Neural progenitor cell (in vitro differentiated cells): Measurements from ENCODE around the gene MS4A10. TPM values are rescaled to one million over a fixed set of nuclear protein-coding genes. Genes with fewer than 3 reads are reported as not detected.

Source experiments
- DNase-seq: peaks from one replicate; pipeline ENCODE4 v3.0.0-alpha.2; 2016; ENCODE audit warnings: low spot score
- H2AFZ ChIP-seq: fragments of 200-600 bp; sonication (generic); replicated peaks from 2 replicates; pipeline ENCODE4 v1.6.1; 2016; ENCODE audit warnings: antibody characterized with exemption
- H3F3A ChIP-seq: fragments of 200-600 bp; sonication (generic); 2 replicates; pipeline ENCODE4 v1.6.1; 2016; ENCODE audit warnings: antibody characterized with exemption, low read depth
- H3K27ac ChIP-seq: fragments of 200-600 bp; sonication (generic); 2 replicates; pipeline ENCODE4 v1.5.1; 2016; ENCODE audit warnings: mild to moderate bottlenecking
- H3K27me3 ChIP-seq: fragments of 200-600 bp; sonication (generic); 2 replicates; pipeline ENCODE4 v1.6.1; 2016; ENCODE audit warnings: mild to moderate bottlenecking, moderate library complexity
- H3K36me3 ChIP-seq: fragments of 200-600 bp; sonication (generic); 2 replicates; pipeline ENCODE4 v1.5.1; 2016
- H3K4me1 ChIP-seq: fragments of 200-600 bp; sonication (generic); 2 replicates; pipeline ENCODE4 v1.6.1; 2016; ENCODE audit warnings: mixed run types
- H3K4me2 ChIP-seq: fragments of 200-600 bp; sonication (generic); 2 replicates; pipeline ENCODE4 v1.6.1; 2016
- H3K4me3 ChIP-seq: fragments of 200-600 bp; sonication (generic); 2 replicates; pipeline ENCODE4 v1.5.1; 2016
- H3K79me2 ChIP-seq: fragments of 200-600 bp; sonication (generic); 2 replicates; pipeline ENCODE4 v1.6.1; 2016; ENCODE audit warnings: low read depth
- H3K9ac ChIP-seq: fragments of 200-600 bp; sonication (generic); 2 replicates; pipeline ENCODE4 v1.6.1; 2016
- H3K9me3 ChIP-seq: fragments of 200-600 bp; sonication (generic); 2 replicates; pipeline ENCODE4 v1.5.1; 2016; ENCODE audit warnings: low read depth
- H4K20me1 ChIP-seq: fragments of 200-600 bp; sonication (generic); 2 replicates; pipeline ENCODE4 v1.6.1; 2016; ENCODE audit warnings: low read depth
- H3K27ac Mint-ChIP-seq: 3 replicates; pipeline ENCODE4 v1.8.0; 2021; ENCODE audit warnings: mixed read lengths
- H3K27me3 Mint-ChIP-seq: 2 replicates; pipeline ENCODE4 v1.8.0; 2022; ENCODE audit warnings: low read depth, mild to moderate bottlenecking, inconsistent platforms, moderate library complexity, mixed read lengths; ENCODE audit not compliant: insufficient read depth
- H3K36me3 Mint-ChIP-seq: 3 replicates; pipeline ENCODE4 v1.8.0; 2021; ENCODE audit warnings: mixed read lengths
- H3K4me1 Mint-ChIP-seq: 3 replicates; pipeline ENCODE4 v1.8.0; 2021; ENCODE audit warnings: mixed read lengths
- H3K4me3 Mint-ChIP-seq: 3 replicates; pipeline ENCODE4 v1.8.0; 2021; ENCODE audit warnings: mild to moderate bottlenecking, moderate library complexity, mixed read lengths
- H3K9me3 Mint-ChIP-seq: 3 replicates; pipeline ENCODE4 v1.8.0; 2020; ENCODE audit warnings: mixed read lengths
- EZH2 ChIP-seq: fragments of 200-600 bp; sonication (generic); IDR thresholded peaks from 2 replicates; pipeline ENCODE4 v1.6.1; 2017; ENCODE audit warnings: antibody characterized with exemption, mild to moderate bottlenecking, moderate library complexity
- EZH2phosphoT487 ChIP-seq: fragments of 200-600 bp; sonication (generic); IDR thresholded peaks from 2 replicates; pipeline ENCODE4 v1.6.1; 2017; ENCODE audit warnings: antibody characterized with exemption
- total RNA-seq: library from RNA; depleted of rRNA; stranded (reverse); fragments of >200 nt; gene quantifications from 2 replicates; pipeline ENCODE4 v1.2.3, GENCODE V29; 2015; ENCODE audit warnings: low replicate concordance
- TF ChIP-seq, protein P1 (sequence below): fragments of 200-600 bp; sonication (generic); IDR thresholded peaks from 2 replicates; pipeline ENCODE4 v1.5.1; 2017; ENCODE audit warnings: antibody characterized with exemption, mild to moderate bottlenecking

Gene MS4A10
- total RNA-seq, 1 donor from 2014 or later, result not detected

- DNase-seq, result peak; percentile 35
- peaks cover 11% of the 10 kb centered on the region for H3K79me2 ChIP-seq
- H3K27ac Mint-ChIP-seq, result no peak overlapping the region
Observed at GRCh38 chr11:60838132-60838531, 53.0 kb downstream of the MS4A10 start.

DNA sequence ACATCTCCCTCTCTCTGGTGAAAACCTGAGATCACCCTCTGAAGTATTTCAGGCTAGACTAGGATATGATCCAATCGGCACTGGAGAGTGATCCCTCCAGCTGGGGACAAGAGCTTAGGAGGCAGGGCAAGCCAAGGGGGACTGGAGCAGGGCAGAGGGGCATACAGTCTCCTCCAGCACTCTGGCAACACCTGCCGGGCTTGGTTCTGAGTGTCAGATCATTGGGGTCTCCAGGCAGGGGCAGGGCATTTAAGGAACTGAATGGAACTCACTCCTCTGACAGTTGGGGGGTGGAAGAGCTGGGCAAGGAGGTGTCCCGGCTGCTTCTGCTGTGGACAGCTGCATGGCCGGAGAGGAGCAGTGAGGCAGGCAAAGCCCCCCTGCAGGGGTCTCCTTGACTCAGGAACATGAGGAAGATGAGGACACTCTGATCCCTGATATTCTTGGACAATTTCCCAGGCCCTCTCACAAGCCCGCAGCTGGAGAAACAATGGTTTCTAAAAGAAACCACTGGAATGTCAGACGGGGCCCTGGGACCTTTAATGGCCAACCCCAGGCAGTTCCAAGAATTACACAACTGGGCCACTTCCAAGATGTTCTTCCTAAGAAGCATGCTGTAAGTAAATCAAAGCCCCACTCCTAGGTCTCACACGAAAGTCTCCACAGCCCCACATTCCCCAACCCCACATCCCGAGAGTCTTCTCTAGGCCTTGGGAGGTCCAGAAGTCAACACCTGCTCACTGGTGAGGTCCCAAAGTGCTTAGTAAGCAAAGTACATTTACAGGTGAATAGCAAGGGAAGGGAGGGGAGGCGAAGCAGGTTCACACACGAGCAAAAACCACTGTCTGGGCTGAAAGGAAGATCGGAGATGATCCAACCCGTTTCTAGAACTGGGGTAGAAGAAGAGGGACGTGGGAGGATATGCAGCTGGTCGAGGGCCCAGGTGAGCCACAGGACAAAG lies 55.6 kb downstream of the MS4A10 start:
- Mint-ChIP-seq H3K9me3 (no peaks in the 10 kb centered on the region), H3K4me3 (peak overlapping the region; percentile 91), H3K4me1 (peaks cover 35% of the 10 kb centered on the region), H3K27ac (no peak overlapping the region), H3K36me3 (peaks cover 9% of the 10 kb centered on the region), H3K27me3 (peaks cover 3% of the 10 kb centered on the region)
- Histone ChIP-seq H3K4me2 (no peak overlapping the region), H3F3A (no peaks in the 10 kb centered on the region), H3K27me3 (peaks cover 2% of the 10 kb centered on the region), H3K27ac (no peak overlapping the region), H3K4me3 (no peak overlapping the region), H2AFZ (no peak overlapping the region), H3K79me2 (peaks cover 30% of the 10 kb centered on the region), H3K4me1 (peaks cover 17% of the 10 kb centered on the region), H4K20me1 (no peaks in the 10 kb centered on the region), H3K9ac (no peak overlapping the region), H3K9me3 (no peaks in the 10 kb centered on the region), H3K36me3 (no peaks in the 10 kb centered on the region)
- no peak for TF ChIP-seq EZH2
- no peak for TF ChIP-seq EZH2phosphoT487
- TF ChIP-seq, protein P1, sequence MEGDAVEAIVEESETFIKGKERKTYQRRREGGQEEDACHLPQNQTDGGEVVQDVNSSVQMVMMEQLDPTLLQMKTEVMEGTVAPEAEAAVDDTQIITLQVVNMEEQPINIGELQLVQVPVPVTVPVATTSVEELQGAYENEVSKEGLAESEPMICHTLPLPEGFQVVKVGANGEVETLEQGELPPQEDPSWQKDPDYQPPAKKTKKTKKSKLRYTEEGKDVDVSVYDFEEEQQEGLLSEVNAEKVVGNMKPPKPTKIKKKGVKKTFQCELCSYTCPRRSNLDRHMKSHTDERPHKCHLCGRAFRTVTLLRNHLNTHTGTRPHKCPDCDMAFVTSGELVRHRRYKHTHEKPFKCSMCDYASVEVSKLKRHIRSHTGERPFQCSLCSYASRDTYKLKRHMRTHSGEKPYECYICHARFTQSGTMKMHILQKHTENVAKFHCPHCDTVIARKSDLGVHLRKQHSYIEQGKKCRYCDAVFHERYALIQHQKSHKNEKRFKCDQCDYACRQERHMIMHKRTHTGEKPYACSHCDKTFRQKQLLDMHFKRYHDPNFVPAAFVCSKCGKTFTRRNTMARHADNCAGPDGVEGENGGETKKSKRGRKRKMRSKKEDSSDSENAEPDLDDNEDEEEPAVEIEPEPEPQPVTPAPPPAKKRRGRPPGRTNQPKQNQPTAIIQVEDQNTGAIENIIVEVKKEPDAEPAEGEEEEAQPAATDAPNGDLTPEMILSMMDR, result no peak
- DNase-seq, result no peak

More at GRCh38 chr11:60838132-60838531, 53.0 kb downstream of the MS4A10 start:
- peak overlapping the region; percentile 50 for H2AFZ ChIP-seq
- TF ChIP-seq, protein P1, result peak; percentile 44
- TF ChIP-seq EZH2, result no peak
- H3K36me3 ChIP-seq, result no peaks in the 10 kb centered on the region
- H3K4me1 Mint-ChIP-seq, result peaks cover 13% of the 10 kb centered on the region
- no peaks in the 10 kb centered on the region for H3K9me3 Mint-ChIP-seq
- no peaks in the 10 kb centered on the region for H4K20me1 ChIP-seq
- H3K36me3 Mint-ChIP-seq, result no peaks in the 10 kb centered on the region
- peaks cover 2% of the 10 kb centered on the region for H3K4me1 ChIP-seq
- no peak overlapping the region for H3K4me2 ChIP-seq
- H3K27me3 ChIP-seq, result peaks cover 28% of the 10 kb centered on the region
- H3K4me3 Mint-ChIP-seq, result no peak overlapping the region
- H3F3A ChIP-seq, result no peaks in the 10 kb centered on the region
- H3K9ac ChIP-seq, result no peak overlapping the region
- no peaks in the 10 kb centered on the region for H3K9me3 ChIP-seq
- H3K27ac ChIP-seq, result no peak overlapping the region
- H3K4me3 ChIP-seq, result no peak overlapping the region
- H3K27me3 Mint-ChIP-seq, result peaks cover 3% of the 10 kb centered on the region

DNA sequence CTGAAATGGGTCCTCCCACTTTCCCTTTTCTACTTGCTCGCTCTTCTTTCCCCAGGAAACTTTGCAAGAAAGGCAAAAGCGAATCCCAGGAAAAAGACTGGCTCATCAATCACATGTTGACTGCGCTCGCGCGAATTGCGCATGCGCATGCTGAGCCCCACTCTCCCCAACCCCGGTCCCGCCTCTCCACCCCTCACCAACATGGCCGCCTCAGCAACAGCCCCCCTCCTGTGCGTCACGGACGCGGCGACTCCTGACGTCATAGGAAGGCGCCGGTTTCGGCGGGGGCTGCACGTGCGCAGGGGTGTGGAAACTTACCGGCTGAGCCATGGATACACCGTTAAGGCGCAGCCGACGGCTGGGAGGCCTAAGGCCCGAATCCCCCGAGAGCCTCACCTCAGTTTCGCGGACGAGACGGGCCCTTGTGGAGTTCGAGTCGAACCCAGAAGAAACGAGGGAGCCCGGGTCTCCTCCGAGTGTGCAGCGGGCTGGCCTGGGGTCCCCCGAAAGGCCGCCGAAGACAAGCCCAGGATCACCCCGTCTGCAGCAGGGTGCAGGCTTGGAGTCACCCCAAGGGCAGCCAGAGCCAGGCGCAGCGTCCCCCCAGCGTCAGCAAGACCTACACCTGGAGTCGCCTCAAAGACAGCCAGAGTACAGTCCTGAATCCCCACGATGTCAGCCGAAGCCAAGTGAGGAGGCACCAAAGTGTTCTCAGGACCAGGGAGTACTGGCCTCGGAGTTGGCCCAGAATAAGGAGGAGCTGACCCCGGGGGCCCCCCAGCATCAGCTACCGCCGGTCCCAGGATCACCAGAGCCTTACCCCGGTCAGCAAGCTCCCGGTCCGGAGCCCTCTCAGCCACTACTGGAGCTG lies 56.9 kb downstream of the MS4A10 start, which contains the start of gene CCDC86:
Gene CCDC86, plus strand, starts transcription at position 317 of the 871 bp plus-strand sequence. Its CDS starts 12 bp downstream, at position 329.
- Histone ChIP-seq H3K9ac (peak within 1 kb of the TSS; percentile 85), H3K4me3 (peak within 1 kb of the TSS; percentile 77)
- H3K27me3 Mint-ChIP-seq, result peaks cover 3% of the 10 kb centered on the region

More for the DNA sequence above, 56.9 kb downstream of the MS4A10 start, which contains the start of gene CCDC86:
- peaks cover 17% of the 10 kb centered on the region for H3K4me1 ChIP-seq
- no peaks in the 10 kb centered on the region for H3K36me3 ChIP-seq
- peaks cover 35% of the 10 kb centered on the region for H3K4me1 Mint-ChIP-seq
- H3K27ac Mint-ChIP-seq, result peak within 1 kb of the TSS; percentile 96
- peak within 1 kb of the TSS; percentile 94 for H2AFZ ChIP-seq
- H3K27ac ChIP-seq, result no peak within 1 kb of the TSS
- H3K27me3 ChIP-seq, result no peaks in the 10 kb centered on the region
- H4K20me1 ChIP-seq, result no peaks in the 10 kb centered on the region
- peak within 1 kb of the TSS; percentile 91 for H3K4me3 Mint-ChIP-seq
- TF ChIP-seq, protein P1, result no peak
- no peak for TF ChIP-seq EZH2phosphoT487
- no peak for TF ChIP-seq EZH2
- no peaks in the 10 kb centered on the region for H3F3A ChIP-seq
- H3K9me3 Mint-ChIP-seq, result no peaks in the 10 kb centered on the region
- peaks cover 9% of the 10 kb centered on the region for H3K36me3 Mint-ChIP-seq
- peak; percentile 96 for DNase-seq
- H3K9me3 ChIP-seq, result no peaks in the 10 kb centered on the region
- H3K79me2 ChIP-seq, result peaks cover 30% of the 10 kb centered on the region
- peak within 1 kb of the TSS; percentile 94 for H3K4me2 ChIP-seq
